Gastrocnemius medialis (tissue), 4 donors: Measurements from ENCODE around the gene PBX2.

Experiments
- CTCF ChIP-seq, 5 experiments: fragments of 450-650 bp in 3 of 5; fragments of 200-600 bp in 2 of 5; sonication (generic) in 2 of 5; IDR thresholded peaks in 4 of 5; conservative IDR thresholded peaks in 1 of 5; 1 replicate in 4 of 5; 2 replicates in 1 of 5; pipeline ENCODE4 v1.5.1; 2016 to 2019; ENCODE audit warnings: antibody characterized with exemption in 5 of 5, mild to moderate bottlenecking in 3 of 5, moderate library complexity in 3 of 5
- POLR2A ChIP-seq, 2 donors: fragments of 450-650 bp; IDR thresholded peaks; one replicate each; pipeline ENCODE4 v1.6.1; 2017; ENCODE audit warnings: antibody characterized with exemption in 2 of 2, mild to moderate bottlenecking in 2 of 2, moderate library complexity in 2 of 2

- TF ChIP-seq CTCF (IDR thresholded peaks at IDR 0.05 in 4 of 5, conservative IDR thresholded peaks at IDR 0.05 in 1 of 5), result no peak
- TF ChIP-seq POLR2A (IDR thresholded peaks at IDR 0.05), result no peak
Measured at GRCh38 chr6:32224696-32225095, 34.7 kb upstream of the PBX2 start.
